Fibroblast of lung (primary cell): ENCODE measurements around the gene LITAF.

ENCODE experiments used
- EZH2 ChIP-seq: IDR thresholded peaks from 2 replicates; pipeline ENCODE4 v1.5.1; 2012; ENCODE audit warnings: low read length, control low read depth, mild to moderate bottlenecking; ENCODE audit errors: missing control alignments
- TF ChIP-seq, protein P1 (sequence below), 2 donors: IDR thresholded peaks in 1 of 2; conservative IDR thresholded peaks in 1 of 2; 1 replicate in 1 of 2; 2 replicates in 1 of 2; pipeline ENCODE4 v1.5.1; 2011 to 2012; ENCODE audit warnings: low read length in 2 of 2, control low read depth in 1 of 2, inconsistent platforms in 1 of 2, low read depth in 1 of 2, mild to moderate bottlenecking in 1 of 2

DNA sequence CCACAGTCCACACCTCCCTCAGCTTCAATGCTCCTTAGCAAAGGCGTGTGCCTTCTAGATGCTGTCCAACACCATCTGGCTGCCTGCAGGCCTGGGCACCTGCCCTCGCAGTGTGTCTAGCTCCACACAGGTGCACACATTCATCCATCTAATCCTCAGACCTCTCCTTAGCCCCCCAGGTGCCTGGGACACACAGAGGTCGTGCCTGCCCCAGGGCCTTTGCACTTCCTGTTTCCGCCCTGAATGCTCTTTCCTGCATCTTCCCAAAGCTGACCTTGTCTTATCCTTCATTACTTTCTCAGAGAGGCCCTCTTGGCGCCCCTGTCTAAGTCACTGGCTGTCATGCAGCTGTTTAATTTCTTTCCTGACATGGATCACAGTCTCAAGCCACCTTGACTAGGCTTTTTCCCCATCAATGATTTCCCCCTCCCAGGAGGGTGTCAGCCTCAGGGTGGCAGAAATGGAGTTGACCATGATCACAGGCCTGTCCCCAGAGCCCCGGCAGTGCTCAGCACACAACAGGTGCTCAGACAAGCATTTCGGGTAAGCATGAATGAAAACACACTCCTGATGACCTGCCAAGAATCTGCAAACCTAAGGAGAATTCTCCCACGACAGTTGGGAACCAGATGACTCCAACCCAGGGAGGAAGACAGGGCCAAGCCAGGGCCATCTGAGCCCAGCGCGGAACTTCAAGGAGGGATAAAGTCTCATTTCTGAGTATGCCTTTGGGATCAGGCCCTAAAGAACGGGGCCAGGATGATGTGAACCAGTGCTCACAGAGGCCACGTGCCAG, 76.3 kb downstream of the LITAF start:
- TF ChIP-seq, protein P1, sequence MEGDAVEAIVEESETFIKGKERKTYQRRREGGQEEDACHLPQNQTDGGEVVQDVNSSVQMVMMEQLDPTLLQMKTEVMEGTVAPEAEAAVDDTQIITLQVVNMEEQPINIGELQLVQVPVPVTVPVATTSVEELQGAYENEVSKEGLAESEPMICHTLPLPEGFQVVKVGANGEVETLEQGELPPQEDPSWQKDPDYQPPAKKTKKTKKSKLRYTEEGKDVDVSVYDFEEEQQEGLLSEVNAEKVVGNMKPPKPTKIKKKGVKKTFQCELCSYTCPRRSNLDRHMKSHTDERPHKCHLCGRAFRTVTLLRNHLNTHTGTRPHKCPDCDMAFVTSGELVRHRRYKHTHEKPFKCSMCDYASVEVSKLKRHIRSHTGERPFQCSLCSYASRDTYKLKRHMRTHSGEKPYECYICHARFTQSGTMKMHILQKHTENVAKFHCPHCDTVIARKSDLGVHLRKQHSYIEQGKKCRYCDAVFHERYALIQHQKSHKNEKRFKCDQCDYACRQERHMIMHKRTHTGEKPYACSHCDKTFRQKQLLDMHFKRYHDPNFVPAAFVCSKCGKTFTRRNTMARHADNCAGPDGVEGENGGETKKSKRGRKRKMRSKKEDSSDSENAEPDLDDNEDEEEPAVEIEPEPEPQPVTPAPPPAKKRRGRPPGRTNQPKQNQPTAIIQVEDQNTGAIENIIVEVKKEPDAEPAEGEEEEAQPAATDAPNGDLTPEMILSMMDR (conservative IDR thresholded peaks at IDR 0.05 in 1 of 2, IDR thresholded peaks at IDR 0.05 in 1 of 2; ENCODE audit: low read depth in 1 of 2, low read length in 2 of 2): no peak
- TF ChIP-seq EZH2: no peak
